AG10803 (cell line): ENCODE results near the gene ANTXR1.

Source experiments
- DNase-seq: peaks from one replicate; pipeline ENCODE4 v3.0.0; 2010; ENCODE audit warnings: low read depth
- H3K4me3 ChIP-seq: 2 replicates; pipeline ENCODE4 v1.5.1; 2011; ENCODE audit warnings: mild to moderate bottlenecking, low read length, control low read depth
- CTCF ChIP-seq: conservative IDR thresholded peaks from 2 replicates; pipeline ENCODE4 v1.5.1; 2011; ENCODE audit warnings: mild to moderate bottlenecking, low read length, control low read depth, inconsistent platforms

Gene ANTXR1

DNA sequence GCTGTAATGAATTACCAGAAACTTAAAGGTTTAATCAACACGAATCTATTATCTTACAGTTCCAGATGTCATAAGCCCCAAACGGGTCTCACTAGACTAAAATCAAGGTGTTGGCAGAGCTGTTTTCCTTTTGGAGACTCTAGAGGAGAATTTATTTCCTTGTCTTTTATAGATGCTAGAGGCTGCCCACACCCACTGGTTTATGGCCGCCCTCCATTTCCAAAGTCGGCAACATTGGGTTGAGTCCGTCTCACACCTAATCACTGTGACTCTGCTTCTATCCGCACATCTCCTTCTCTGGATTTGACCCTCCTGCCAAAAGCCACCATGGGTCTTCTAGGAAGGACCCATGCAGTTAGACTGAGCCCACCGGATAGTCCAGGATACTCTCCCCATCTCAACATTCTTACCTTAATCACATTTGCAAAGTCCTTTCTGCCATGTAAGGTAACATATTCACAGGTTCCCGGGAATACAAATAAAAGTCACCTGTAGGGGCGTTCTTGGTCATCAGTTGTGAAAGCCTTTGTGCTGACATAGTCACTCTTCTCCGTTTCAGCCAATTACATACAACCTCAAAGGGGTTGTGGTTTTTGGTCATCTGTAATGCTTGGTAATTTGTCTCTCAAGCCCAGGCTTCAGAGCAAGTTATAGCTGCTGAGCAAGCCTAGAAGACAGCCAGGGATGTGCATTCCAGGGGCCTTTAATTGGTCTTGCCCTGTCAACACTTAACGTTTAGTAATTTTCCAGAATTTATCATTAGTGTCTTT, 179.4 kb downstream of the ANTXR1 start:
- no peak overlapping the region for H3K4me3 ChIP-seq
- DNase-seq: peak; percentile 96
- TF ChIP-seq CTCF: peak; percentile 41

DNA sequence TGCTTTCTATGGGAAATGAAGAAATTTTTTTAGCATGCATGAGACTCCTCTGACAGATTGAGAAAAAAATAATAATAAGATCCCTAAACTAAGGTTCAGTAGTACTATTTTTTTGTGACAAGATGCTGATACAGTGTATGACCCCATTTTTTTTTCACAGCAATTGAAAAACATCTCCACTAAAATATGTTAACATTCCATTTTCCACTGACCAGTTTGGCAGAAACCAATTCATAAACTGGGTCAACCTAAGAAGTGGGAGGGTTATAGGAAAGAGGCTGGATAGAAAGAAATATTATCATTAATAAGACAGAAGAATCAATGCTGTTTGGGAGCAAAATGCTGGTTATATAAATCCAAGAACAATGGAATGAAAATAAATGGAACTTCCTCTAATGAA, 182.7 kb downstream of the ANTXR1 start:
- DNase-seq: peak; percentile 36
- H3K4me3 ChIP-seq: no peak overlapping the region
- TF ChIP-seq CTCF: no peak

GRCh38 chr2:69196327-69197117, 183.5 kb downstream of the ANTXR1 start:
- DNase-seq: peak; percentile 99
- no peak overlapping the region for H3K4me3 ChIP-seq
- TF ChIP-seq CTCF: no peak

DNA sequence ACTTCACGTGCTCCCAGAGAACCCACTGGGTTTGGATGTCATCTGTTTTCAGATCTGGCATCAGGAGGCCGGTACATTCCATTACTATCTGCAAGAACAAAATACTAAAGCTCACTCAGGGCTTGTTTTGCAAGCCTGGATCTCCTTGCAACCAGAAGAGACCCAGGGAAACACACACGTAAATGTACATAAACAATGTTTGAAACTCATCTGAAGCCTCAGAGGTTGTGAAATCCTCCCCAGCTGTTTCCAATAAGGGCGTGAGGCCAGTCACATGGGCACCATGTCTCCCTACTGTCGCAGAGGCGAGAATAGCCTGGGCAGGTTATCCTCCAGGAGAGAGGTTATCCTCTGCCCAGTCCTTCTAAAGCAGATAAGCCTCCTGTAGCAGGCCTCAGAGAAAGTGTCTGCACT, 187.1 kb downstream of the ANTXR1 start:
- TF ChIP-seq CTCF: no peak
- peak; percentile 97 for DNase-seq
- no peak overlapping the region for H3K4me3 ChIP-seq

DNA sequence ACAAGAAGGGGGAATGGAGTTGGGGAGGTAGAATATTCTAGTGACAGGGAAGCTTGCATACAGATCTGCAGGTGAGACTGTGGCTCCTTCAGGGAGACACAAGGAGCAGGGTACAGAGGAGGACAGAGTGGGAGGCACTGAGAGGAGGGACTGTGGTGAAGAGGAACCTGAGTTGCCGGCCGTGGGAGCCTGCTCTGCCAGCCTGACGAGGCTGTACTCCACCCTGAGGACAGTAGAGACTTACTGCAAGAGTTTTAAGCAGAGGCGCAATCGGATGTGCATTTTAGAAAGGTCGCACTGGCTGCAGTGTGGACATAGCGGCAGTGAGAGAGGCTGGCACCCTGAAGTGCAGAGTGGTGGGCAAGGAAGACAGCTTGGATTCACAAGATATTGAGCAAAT, 188.3 kb downstream of the ANTXR1 start:
- no peak for TF ChIP-seq CTCF
- H3K4me3 ChIP-seq: no peak overlapping the region
- no peak for DNase-seq

- no peak for DNase-seq
- TF ChIP-seq CTCF: no peak
- H3K4me3 ChIP-seq: no peak overlapping the region
Measured at GRCh38 chr2:69202327-69202726, 189.3 kb downstream of the ANTXR1 start.
